Activated CD8-positive, alpha-beta memory T cell treated with anti-CD3 and anti-CD28 coated beads, Interleukin-2, amount 50 U/mL, for 4 hours (primary cell): ENCODE results near the gene RRP9.
"Not testable (repeated sequence)": the region's sequence is repeated elsewhere in the genome, so short reads cannot be mapped to it uniquely, and the experiment has no call there.

Source experiments
- DNase-seq: peaks from one replicate; pipeline ENCODE4 v3.0.0-alpha.2; 2020

Gene RRP9

GRCh38 chr3:51937014-51937413 is 4.7 kb downstream of the RRP9 start:
- DNase-seq, result no peak

- DNase-seq, result no peak
These were observed 5.6 kb downstream of the RRP9 start for GRCh38 chr3:51935886-51936755.

GRCh38 chr3:51934991-51935885 is 6.5 kb downstream of the RRP9 start:
- DNase-seq, result no peak

GRCh38 chr3:51934139-51934850 is 7.4 kb downstream of the RRP9 start:
- DNase-seq, result no peak

GRCh38 chr3:51933471-51934138 is 8.1 kb downstream of the RRP9 start:
- DNase-seq, result no peak

GRCh38 chr3:51932471-51933370 is 9.0 kb downstream of the RRP9 start:
- no peak for DNase-seq

- DNase-seq, result no peak
These were observed 9.9 kb downstream of the RRP9 start for GRCh38 chr3:51931756-51932155.

GRCh38 chr3:51930439-51930838 is 11.3 kb downstream of the RRP9 start:
- no peak for DNase-seq

- DNase-seq, result no peak
These were observed 12.2 kb downstream of the RRP9 start for GRCh38 chr3:51929420-51930003.

- not testable (repeated sequence) for DNase-seq
These were observed 12.7 kb downstream of the RRP9 start for GRCh38 chr3:51928981-51929380.

- DNase-seq, result no peak
These were observed 13.3 kb downstream of the RRP9 start for GRCh38 chr3:51928438-51928837.

- DNase-seq, result no peak
These were observed 14.4 kb downstream of the RRP9 start for GRCh38 chr3:51927061-51927977.

- no peak for DNase-seq
These were observed 20.6 kb downstream of the RRP9 start for GRCh38 chr3:51921081-51921578.

GRCh38 chr3:51916418-51916817 is 25.3 kb downstream of the RRP9 start:
- DNase-seq, result no peak

- DNase-seq, result no peak
These were observed 33.7 kb downstream of the RRP9 start for GRCh38 chr3:51908026-51908425.

- no peak for DNase-seq
These were observed 37.5 kb downstream of the RRP9 start for GRCh38 chr3:51904034-51904823.

GRCh38 chr3:51902361-51902760 is 39.3 kb downstream of the RRP9 start:
- DNase-seq, result not testable (repeated sequence)

- DNase-seq, result not testable (repeated sequence)
These were observed 41.7 kb downstream of the RRP9 start for GRCh38 chr3:51900043-51900442.

- no peak for DNase-seq
These were observed 44.3 kb downstream of the RRP9 start for GRCh38 chr3:51897391-51897790.
